Esophagus squamous epithelium (tissue), 5 donors: Measurements from ENCODE around the gene FRMD1. TPM values are rescaled to one million over a fixed set of nuclear protein-coding genes. Genes with fewer than 3 reads are reported as not detected.

Source experiments
- DNase-seq: peaks from one replicate; lab custom pipeline; 2025; lab: John Stamatoyannopoulos, UW
- H3K27ac ChIP-seq, 4 donors: fragments of 200-600 bp; sonication (generic); one replicate each; pipeline ENCODE4 v1.5.1; 2016 to 2019; ENCODE audit warnings: mild to moderate bottlenecking in 1 of 4
- H3K27me3 ChIP-seq, 4 donors: fragments of 200-600 bp; sonication (generic); 1 replicate in 3 of 4; 2 replicates in 1 of 4; pipeline versions ENCODE4 v1.5.1 to v1.6.0; 2017 to 2021; ENCODE audit warnings: antibody characterized with exemption in 1 of 4
- H3K36me3 ChIP-seq, 3 donors: fragments of 200-600 bp; sonication (generic); one replicate each; pipeline ENCODE4 v1.5.1; 2016 to 2019
- H3K4me1 ChIP-seq, 3 donors: fragments of 200-600 bp; sonication (generic); one replicate each; pipeline ENCODE4 v1.5.1; 2017 to 2019
- H3K4me3 ChIP-seq, 4 donors: fragments of 200-600 bp; sonication (generic); 1 replicate in 3 of 4; 2 replicates in 1 of 4; pipeline ENCODE4 v1.5.1; 2016 to 2019; ENCODE audit warnings: mild to moderate bottlenecking in 2 of 4, moderate library complexity in 1 of 4
- H3K9me3 ChIP-seq, 3 donors: fragments of 200-600 bp; sonication (generic); one replicate each; pipeline ENCODE4 v1.5.1; 2016 to 2019
- POLR2A ChIP-seq, 4 donors: fragments of 450-650 bp; IDR thresholded peaks; one replicate each; pipeline ENCODE4 v1.6.1; 2017; ENCODE audit warnings: antibody characterized with exemption in 4 of 4, mild to moderate bottlenecking in 4 of 4, moderate library complexity in 3 of 4
- WGBS, 2 donors: methylation state at CpG; one replicate each; pipeline ENCODE4 v1.1.5; 2018; 5-methylcytosine and 5-hydroxymethylcytosine counted together
- intact Hi-C: fragments of 100-400 bp; cut with DNase I; formaldehyde crosslinking; loops from one replicate; pipeline ENCODE4 v1.15.0; 2022
- total RNA-seq, 4 donors: library from RNA; depleted of rRNA; stranded (reverse); fragments of >200 nt; gene quantifications; one replicate each; pipeline ENCODE4 v1.1.0, GENCODE V29; 2016
- TF ChIP-seq, protein P1 (sequence below), 6 experiments: fragments of 450-650 bp in 4 of 6; fragments of 200-600 bp in 2 of 6; sonication (generic) in 2 of 6; IDR thresholded peaks; one replicate each; pipeline ENCODE4 v1.5.1; 2016 to 2019; ENCODE audit warnings: antibody characterized with exemption in 6 of 6, mild to moderate bottlenecking in 4 of 6, moderate library complexity in 4 of 6
- donor health status: DM: yes; HTN: yes; CAD: no.

FRMD1 gene
- total RNA-seq, 4 donors from 2014 or later, result 0.13 to 0.19 TPM; not detected in 2

DNA sequence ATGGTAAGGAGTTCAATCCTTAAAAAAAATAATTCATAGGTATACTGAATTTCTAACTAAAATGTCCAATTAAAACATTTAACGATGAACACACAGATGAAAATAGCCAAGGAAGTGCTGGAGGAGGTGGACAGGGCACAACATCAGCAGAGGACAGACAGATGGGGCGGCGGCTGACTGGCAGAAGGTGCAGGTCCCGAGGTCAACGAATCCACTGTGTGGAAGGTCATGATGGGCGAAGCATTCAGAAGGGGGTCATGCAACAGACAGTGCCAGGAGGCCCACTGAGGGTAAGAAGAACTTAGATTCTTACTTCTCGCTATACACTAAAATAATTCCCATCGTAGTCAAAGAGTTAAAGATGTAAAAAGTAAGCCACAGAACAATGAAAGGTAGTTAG, 34.2 kb upstream of the FRMD1 start:
- Histone ChIP-seq H3K27ac (no peak overlapping the region), H3K36me3 (no peaks in the 10 kb centered on the region), H3K4me3 (no peak overlapping the region), H3K27me3 (no peaks in the 10 kb centered on the region), H3K9me3 (no peaks in the 10 kb centered on the region), H3K4me1 (no peaks in the 10 kb centered on the region)
- intact Hi-C loops, result no loop called here
- TF ChIP-seq, protein P1, sequence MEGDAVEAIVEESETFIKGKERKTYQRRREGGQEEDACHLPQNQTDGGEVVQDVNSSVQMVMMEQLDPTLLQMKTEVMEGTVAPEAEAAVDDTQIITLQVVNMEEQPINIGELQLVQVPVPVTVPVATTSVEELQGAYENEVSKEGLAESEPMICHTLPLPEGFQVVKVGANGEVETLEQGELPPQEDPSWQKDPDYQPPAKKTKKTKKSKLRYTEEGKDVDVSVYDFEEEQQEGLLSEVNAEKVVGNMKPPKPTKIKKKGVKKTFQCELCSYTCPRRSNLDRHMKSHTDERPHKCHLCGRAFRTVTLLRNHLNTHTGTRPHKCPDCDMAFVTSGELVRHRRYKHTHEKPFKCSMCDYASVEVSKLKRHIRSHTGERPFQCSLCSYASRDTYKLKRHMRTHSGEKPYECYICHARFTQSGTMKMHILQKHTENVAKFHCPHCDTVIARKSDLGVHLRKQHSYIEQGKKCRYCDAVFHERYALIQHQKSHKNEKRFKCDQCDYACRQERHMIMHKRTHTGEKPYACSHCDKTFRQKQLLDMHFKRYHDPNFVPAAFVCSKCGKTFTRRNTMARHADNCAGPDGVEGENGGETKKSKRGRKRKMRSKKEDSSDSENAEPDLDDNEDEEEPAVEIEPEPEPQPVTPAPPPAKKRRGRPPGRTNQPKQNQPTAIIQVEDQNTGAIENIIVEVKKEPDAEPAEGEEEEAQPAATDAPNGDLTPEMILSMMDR (IDR thresholded peaks at IDR 0.05), result no peak
- TF ChIP-seq POLR2A (IDR thresholded peaks at IDR 0.05), result no peak
- DNase-seq, result no peak
- 81 to 91% methylated on average over 8 of the region's 8 CpGs for WGBS, 2 donors

GRCh38 chr6:168111911-168112310, 32.9 kb upstream of the FRMD1 start:
- 88 to 90% methylated on average over 5 to 6 of the region's 6 CpGs for WGBS, 2 donors
- H3K36me3 ChIP-seq, result no peaks in the 10 kb centered on the region
- no peak for DNase-seq
- H3K27me3 ChIP-seq, result no peaks in the 10 kb centered on the region
- H3K27ac ChIP-seq, result no peak overlapping the region
- no peaks in the 10 kb centered on the region for H3K9me3 ChIP-seq
- intact Hi-C loops, result no loop called here
- no peak overlapping the region for H3K4me3 ChIP-seq
- TF ChIP-seq POLR2A (IDR thresholded peaks at IDR 0.05), result no peak
- TF ChIP-seq, protein P1 (IDR thresholded peaks at IDR 0.05), result no peak
- H3K4me1 ChIP-seq, result no peaks in the 10 kb centered on the region

DNA sequence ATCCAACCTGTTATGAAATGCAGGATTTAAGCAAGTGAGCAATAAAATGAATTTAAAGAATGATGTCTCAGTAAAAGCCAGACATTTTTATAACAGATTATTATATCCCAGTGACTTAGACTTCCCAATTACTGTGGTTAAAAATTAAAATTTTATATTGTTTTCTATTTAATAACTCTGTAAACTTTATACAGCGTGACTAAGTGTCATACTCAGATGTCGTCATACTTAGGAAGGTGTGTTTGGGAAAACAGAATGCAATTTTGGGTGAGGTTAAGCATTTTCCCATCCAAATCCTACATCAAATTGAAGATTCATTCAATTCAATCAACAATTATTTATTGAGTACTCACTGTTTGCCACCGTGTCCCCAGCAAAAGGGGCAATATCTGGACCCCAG, 31.4 kb upstream of the FRMD1 start:
- no peak overlapping the region for H3K27ac ChIP-seq
- H3K27me3 ChIP-seq, result peaks cover 0 to 1% (median 0%) of the 10 kb centered on the region in 4 donors
- intact Hi-C loops, result no loop called here
- no peaks in the 10 kb centered on the region for H3K9me3 ChIP-seq
- DNase-seq, result no peak
- WGBS, 2 donors, result 61 to 83% methylated on average over 3 of the region's 3 CpGs
- no peaks in the 10 kb centered on the region for H3K4me1 ChIP-seq
- no peak overlapping the region for H3K4me3 ChIP-seq
- TF ChIP-seq, protein P1 (IDR thresholded peaks at IDR 0.05), result no peak
- TF ChIP-seq POLR2A (IDR thresholded peaks at IDR 0.05), result no peak
- no peaks in the 10 kb centered on the region for H3K36me3 ChIP-seq

GRCh38 chr6:168109171-168109570, 30.2 kb upstream of the FRMD1 start:
- TF ChIP-seq, protein P1 (IDR thresholded peaks at IDR 0.05), result no peak
- TF ChIP-seq POLR2A (IDR thresholded peaks at IDR 0.05), result no peak
- Histone ChIP-seq H3K27ac (no peak overlapping the region), H3K27me3 (peaks cover 0 to 14% (median 0%) of the 10 kb centered on the region in 4 donors), H3K4me3 (no peak overlapping the region), H3K36me3 (no peaks in the 10 kb centered on the region), H3K4me1 (no peaks in the 10 kb centered on the region), H3K9me3 (no peaks in the 10 kb centered on the region)
- no peak for DNase-seq
- WGBS, 2 donors, result 84 to 97% methylated on average over 7 to 11 of the region's 12 CpGs
- intact Hi-C loops, result no loop called here

DNA sequence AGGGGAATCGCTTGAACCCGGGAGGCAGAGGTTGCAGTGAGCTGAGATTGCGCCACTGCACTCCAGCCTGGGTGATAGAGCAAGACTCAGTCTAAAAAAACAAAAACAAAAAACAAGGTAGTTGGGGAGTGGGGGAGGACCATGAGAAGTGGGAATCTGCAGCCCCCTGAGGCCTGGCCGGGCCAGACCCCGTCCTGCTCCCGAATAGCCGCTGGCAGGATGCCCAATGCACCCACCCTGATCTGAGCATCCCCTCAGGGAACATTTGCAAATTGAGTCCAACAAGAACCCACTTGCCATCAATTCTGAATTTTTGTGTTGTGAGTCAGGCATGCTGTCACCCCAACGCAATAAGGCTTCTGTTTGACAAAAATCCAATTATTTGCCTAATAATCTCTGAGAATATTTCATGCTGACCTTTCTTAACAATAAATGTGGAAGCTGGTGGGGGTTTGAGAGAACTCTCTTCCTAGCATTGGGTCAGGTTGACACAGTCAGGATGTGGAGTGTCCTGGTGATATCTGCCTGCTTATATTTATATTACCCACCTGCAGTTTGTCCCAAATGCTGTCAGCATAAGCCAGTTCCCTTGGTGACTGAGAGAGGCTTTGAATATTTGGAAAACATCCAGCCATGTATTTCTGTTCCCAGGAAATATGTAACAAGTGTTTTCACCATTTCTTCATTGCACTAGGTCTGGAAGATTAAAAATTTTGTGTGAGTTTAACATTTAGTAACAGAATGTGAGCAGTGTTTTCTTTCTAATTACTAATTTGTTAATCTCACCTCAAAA, 28.4 kb upstream of the FRMD1 start:
- TF ChIP-seq, protein P1 (IDR thresholded peaks at IDR 0.05), result no peak
- no peak for TF ChIP-seq POLR2A (IDR thresholded peaks at IDR 0.05)
- H3K4me1 ChIP-seq, result no peaks in the 10 kb centered on the region
- 60 to 65% methylated on average over 8 of the region's 8 CpGs for WGBS, 2 donors
- H3K27ac ChIP-seq, result no peak overlapping the region
- H3K36me3 ChIP-seq, result no peaks in the 10 kb centered on the region
- no peak for DNase-seq
- no peaks in the 10 kb centered on the region for H3K9me3 ChIP-seq
- intact Hi-C loops, result no loop called here
- H3K27me3 ChIP-seq, result peaks cover 0 to 29% (median 0%) of the 10 kb centered on the region in 4 donors
- H3K4me3 ChIP-seq, result no peak overlapping the region
